ENCODE data around the gene HLCS.
"Not testable (repeated sequence)": the region's sequence is repeated elsewhere in the genome, so short reads cannot be mapped to it uniquely, and the experiment has no call there.

Gene HLCS

GRCh38 chr21:36966066-36966820 lies at the start of gene HLCS:
Gene HLCS (minus strand): TSS chr21:36966669. CDS start chr21:36966638, 31 bp downstream.
- peak; percentile 47 to 78 (median 66) for DNase-seq

DNA sequence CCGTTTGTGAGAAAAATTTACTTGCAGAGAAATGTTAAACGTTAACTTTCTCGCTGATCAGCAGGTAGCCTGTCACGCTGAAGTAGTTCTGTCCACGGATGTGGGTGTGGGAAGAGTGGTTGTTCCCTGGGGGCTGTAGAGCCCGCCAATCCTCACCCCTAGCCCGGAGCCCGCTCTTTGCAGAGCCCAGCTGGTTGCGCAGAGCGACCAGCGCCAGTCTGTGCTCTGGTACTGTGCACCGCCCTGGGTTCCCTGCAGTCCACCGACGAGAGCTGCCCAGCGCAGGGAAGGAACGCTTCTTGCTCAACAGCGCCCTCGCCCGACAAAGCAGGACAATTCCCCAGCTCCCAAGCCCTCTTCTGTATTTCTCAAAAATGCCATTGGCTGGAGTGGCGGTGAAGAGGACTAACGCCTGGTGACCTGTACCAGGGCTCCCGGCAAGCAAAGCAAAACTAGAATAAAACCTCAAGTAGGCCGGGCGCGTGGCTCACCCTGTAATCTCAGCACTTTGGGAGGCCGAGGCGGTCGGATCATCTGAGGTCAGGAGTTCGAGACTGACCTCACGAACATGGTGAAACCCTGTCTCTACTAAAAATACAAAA lies 43.4 kb upstream of the HLCS start:
- DNase-seq, result peak; percentile 40 to 74 (median 66)

GRCh38 chr21:37008724-37009123 lies 42.3 kb upstream of the HLCS start:
- DNase-seq, result no peak

DNA sequence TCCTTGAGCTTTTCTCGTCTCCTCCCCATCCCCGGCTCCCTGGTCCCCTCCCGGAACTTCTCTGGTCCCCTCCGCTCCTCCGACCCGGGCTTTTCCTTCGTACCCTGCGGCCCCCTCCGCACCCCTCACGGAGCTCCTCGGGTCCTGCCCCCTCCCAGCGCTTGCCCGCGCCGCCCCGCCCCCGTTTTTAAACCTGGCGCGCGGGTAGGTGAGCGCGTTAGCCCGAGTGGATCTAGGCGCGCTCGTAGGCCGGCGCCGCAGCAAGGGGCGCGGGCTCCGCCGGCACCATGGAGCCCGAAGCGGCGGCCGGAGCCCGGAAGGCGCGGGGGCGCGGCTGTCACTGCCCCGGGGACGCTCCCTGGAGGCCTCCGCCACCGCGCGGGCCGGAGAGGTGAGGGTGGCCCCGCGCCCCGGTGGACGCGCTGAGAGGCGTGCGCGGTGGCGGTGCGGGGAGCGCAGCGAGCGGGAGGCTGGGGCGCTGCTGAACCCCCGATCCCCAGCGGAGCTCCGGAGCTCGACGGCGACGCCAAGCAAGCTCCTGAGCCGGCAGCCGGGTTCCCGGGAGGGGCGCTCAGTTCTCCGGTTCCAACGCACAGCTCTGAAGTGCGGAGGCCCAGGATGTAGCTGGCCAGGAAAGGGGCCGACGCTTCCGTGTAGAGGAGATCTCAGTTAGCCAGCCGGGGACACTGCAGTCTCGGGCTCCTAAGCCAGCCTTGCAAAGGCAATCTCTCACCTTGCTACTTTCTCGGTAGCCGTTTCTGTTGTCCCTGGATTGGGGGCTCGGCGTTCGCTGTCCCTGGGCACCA lies 40.2 kb upstream of the HLCS start, which contains the start of gene RIPPLY3:
TSS of gene RIPPLY3 (plus strand) at position 217 of the 806 bp plus-strand sequence. CDS start at position 288, 71 bp downstream.
- peak in 3 of 6 experiments; percentile 4 to 26 (median 6) for DNase-seq

DNA sequence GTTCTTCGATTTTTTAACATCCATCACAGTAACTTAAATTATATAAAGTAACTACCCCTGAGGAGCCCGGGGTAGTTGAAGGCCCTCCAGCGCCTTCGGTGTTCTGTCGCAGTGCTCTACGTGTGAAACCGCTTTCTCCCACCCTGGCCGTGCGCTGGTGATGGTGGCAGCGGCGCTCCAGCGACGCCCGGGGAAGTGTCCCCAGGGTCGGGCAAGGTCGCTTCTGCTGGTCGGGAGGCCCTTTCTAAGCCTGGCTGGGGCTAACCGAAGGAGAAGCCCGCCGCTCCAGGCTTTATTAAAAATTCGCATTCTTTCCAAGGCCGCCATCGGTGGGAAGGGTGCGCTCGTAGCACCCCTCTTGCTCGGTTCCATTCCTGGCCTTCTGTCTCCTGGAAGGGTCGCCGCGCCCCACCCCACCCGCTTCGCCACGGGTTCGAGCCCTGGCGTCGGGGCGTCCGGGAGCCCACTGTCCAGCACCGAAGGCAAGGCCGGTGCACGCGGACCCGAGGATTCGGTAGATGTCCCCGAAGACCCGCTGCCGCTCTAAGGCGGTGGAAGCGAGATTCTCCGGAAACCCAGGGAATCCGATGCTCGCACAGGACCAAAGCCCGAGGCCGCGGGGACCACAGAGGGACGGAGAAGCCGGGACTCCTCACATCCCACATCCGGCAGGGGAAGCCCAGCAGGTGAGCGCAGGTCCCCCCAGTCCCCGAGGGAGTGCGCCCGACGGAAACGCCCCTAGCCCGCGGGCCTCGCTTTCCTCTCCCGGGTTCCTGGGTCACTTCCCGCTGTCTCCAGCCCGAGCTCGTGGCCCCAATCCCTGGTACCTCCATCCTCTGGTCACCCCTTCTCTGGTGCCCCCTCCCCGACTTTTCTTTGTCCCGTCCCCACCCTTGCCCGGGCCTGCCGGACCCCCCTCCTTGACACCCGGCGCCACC lies 39.3 kb upstream of the HLCS start:
- no peak for DNase-seq

- not testable (repeated sequence) for DNase-seq
Measured at GRCh38 chr21:37003917-37004316, 37.4 kb upstream of the HLCS start.

DNA sequence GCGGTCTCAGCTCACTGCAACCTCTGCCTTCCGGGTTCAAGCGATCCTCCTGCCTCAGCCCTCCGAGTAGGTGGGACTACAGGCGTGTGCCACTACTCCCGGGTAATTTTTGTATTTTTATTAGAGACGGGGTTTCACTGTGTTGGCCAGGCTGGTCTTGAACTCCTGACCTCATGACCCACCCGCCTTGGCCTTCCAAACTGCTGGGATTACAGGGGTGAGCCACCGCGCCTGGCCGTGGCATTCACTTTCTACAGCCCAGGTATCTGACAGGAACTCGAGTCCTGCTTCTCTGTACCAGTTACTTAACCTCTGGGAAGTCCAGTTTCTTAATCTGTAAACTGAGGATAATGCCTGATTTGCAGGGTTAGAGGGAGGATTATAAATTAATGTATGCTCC lies 36.4 kb upstream of the HLCS start:
- DNase-seq, result not testable (repeated sequence)

DNA sequence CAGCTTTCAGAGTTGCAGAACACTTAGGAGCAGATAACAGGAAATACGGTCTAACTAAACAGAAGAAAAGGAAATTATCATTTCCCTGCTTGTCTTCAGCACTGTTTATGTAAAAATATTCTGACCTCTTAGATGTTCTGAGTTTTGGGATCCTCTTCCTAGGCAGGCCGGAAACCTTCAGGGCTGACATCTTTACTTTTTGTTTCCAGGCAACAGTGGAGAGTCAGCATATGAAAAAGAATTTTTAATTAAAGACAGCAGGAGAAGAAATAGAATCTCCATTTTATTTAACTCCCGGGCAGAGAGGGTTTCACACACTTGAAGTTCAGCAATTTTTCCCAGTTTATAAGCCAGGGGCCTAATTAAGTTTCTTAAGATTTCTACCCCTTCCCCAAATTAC lies 35.0 kb upstream of the HLCS start:
- no peak for DNase-seq

GRCh38 chr21:37000381-37000780 lies 33.9 kb upstream of the HLCS start:
- no peak for DNase-seq

- DNase-seq, result no peak
Measured at GRCh38 chr21:36999131-36999898, 32.8 kb upstream of the HLCS start.

DNA sequence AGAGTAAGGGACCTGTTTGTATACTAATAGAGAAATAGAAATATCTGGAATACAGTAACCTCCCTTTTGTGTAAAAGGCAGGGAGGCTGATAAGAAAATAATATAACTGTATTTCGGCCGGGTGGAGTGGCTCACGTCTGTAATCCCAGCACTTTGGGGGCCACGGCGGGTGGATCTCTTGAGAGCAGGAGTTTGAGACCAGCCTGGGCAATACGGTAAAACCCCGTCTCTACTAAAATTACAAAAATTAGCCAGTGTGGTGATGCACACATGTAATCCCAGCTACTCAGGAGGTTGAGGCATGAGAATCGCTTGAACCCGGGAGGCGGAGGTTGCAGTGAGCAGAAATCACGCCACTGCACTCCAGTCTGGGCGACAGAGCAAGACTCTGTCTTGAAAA lies 28.8 kb upstream of the HLCS start:
- not testable (repeated sequence) for DNase-seq

GRCh38 chr21:36994501-36995158 lies 28.2 kb upstream of the HLCS start:
- DNase-seq, result peak in 3 of 6 experiments; percentile 16 to 33 (median 22)

GRCh38 chr21:36992671-36993070 lies 26.2 kb upstream of the HLCS start:
- no peak for DNase-seq

- no peak for DNase-seq
Measured at GRCh38 chr21:36990508-36991205, 24.2 kb upstream of the HLCS start.

DNA sequence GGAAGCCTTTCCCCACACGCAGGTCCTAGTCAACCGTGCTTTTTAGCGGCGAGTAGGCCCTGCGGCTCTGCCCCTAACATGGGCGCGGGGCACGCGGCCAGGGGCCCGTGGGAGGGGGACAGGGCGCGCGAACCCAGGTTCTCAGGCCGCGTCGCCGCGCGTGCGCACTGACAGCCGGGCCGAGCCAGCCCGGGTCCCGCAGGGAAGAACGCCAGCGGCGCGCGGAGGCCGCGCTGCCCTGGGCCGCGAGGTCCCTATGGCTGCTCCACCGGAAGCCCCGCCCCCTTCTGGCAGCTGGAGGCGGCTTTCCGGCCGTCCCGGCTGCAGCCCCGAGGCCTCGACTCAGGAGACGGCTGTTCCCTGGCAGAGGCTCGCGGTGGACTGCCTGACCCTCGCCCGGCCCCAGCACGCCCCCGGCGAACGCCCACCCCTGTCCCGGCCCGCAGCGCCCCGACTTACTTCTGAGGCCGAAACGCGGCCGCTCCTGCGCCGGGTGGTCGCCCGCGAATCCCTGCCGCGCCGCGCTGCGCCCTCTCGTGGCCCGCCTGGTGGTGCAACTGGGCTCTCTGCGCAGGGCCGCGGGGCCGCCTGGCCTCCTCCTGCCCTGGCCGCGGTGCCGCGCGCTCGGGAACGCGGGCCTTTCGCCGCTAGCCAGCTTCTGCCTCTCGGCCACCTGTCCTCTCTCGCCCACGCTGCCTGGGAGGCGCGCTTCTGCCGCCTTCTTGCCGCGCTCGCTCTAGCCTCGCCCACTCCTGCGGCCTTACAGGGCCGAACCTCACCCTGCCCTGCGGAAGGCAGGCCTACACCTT lies 23.4 kb upstream of the HLCS start:
- DNase-seq, result peak; percentile 58 to 94 (median 74)

DNA sequence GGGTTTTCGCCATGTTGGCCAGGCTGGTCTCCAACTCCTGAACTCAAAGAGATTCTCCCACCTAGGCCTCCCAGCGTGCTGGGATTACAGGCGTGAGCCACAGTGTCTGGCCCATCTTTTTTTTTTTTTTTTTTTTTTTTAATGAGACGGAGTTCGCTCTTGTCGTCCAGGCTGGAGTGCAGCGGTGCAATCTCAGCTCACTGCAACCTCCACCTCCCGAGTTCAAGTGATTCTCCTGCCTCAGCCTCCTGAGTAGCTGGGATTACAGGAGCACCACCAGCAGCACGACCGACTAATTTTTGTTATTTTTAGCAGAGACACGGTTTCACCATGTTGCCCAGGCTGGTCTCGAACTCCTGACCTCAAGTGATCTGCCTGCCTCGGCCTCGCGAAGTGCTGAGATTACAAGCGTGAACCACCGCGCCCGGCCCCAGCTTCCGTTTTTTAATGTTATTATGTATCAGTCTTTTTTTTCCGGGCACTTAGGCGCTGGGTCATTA lies 22.8 kb upstream of the HLCS start:
- peak in 1 of 6 experiments; percentile 21 for DNase-seq

DNA sequence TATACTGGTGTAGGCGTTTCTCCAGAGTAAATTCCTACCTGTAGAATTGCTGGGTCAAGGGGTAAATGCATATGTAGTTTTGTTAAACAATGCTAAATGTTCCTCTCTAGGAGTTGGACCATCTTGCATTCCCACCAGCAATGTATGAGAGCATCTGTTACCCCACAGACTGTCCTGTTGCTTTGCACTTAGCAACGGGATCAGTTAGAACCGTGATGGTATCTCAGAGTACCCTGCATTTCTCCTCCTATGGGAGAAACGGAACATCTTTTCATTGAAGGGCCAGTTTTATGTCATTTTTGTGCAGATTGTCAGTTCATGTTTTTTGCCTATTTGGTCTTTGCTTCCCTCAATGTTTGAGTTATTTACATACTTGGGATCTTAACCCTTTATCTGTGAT lies 22.1 kb upstream of the HLCS start:
- DNase-seq, result no peak

DNA sequence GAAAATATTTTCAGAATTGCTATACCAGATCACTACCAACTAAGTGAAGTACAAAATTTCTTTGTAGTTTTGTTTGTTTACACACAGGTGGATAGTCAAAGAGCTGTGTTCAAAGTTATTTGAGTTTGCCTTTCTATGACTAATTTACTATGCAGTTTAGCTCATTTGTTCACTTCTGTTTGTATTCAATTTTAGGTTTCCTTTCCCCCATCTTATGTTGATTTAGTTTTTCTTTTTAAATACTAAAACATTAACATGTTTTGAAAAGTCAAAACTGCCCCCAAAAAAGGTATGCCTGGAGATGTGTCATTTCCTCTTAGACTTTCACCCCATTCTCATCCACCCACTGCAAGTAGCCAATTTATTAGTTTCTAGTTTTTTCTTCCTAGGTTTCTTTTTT lies 21.4 kb upstream of the HLCS start:
- DNase-seq, result no peak

All from stimulated activated naive CD4-positive, alpha-beta T cell (primary cell).